ENCODE data around the gene OR2T4. TPM values are rescaled to one million over a fixed set of nuclear protein-coding genes. Genes with fewer than 3 reads are reported as not detected.

Gene OR2T4
- total RNA-seq, 1 donor from 2014 or later, result not detected

GRCh38 chr1:248404024-248404423 lies 42.6 kb downstream of the OR2T4 start:
- H3K27me3 Mint-ChIP-seq (ENCODE audit: unreplicated experiment), result no peaks in the 10 kb centered on the region

GRCh38 chr1:248406721-248407692 lies 45.5 kb downstream of the OR2T4 start:
- Mint-ChIP-seq H3K27ac (ENCODE audit: unreplicated experiment) (no peak overlapping the region), H3K9me3 (ENCODE audit: unreplicated experiment) (peaks cover 50% of the 10 kb centered on the region), H3K27me3 (ENCODE audit: unreplicated experiment) (no peaks in the 10 kb centered on the region), H3K4me3 (ENCODE audit: unreplicated experiment) (no peak overlapping the region), H3K4me1 (ENCODE audit: unreplicated experiment) (no peaks in the 10 kb centered on the region), H3K36me3 (ENCODE audit: unreplicated experiment) (no peaks in the 10 kb centered on the region)
- DNase-seq (ENCODE audit: extremely low spot score, unreplicated experiment), result no peak
- no peak for TF ChIP-seq CTCF (IDR thresholded peaks at IDR 0.05)

More at GRCh38 chr1:248404024-248404423, 42.6 kb downstream of the OR2T4 start:
- no peak for DNase-seq (ENCODE audit: extremely low spot score, unreplicated experiment)
- no peak overlapping the region for H3K27ac Mint-ChIP-seq (ENCODE audit: unreplicated experiment)
- H3K9me3 Mint-ChIP-seq (ENCODE audit: unreplicated experiment), result peaks cover 36% of the 10 kb centered on the region
- no peak overlapping the region for H3K4me3 Mint-ChIP-seq (ENCODE audit: unreplicated experiment)
- H3K36me3 Mint-ChIP-seq (ENCODE audit: unreplicated experiment), result no peaks in the 10 kb centered on the region
- TF ChIP-seq CTCF (IDR thresholded peaks at IDR 0.05), result no peak
- H3K4me1 Mint-ChIP-seq (ENCODE audit: unreplicated experiment), result no peaks in the 10 kb centered on the region

Other genes starting within 250 kb of the OR2T4 start
- gene OR2M5, start 216.5 kb upstream of the OR2T4 start, total RNA-seq, result not detected in 2 replicates
- gene OR2M2, start 186.8 kb upstream of the OR2T4 start, total RNA-seq, result not detected in 2 replicates
- gene OR2M3, start 164.4 kb upstream of the OR2T4 start, total RNA-seq, result not detected in 2 replicates
- not detected in 2 replicates for gene OR2M4, start 130.2 kb upstream of the OR2T4 start, total RNA-seq
- not detected in 2 replicates for gene OR2T33, start 83.7 kb upstream of the OR2T4 start, total RNA-seq
- not detected in 2 replicates for gene OR2T12, start 58.2 kb upstream of the OR2T4 start, total RNA-seq
- gene OR2M7, start 37.1 kb upstream of the OR2T4 start, total RNA-seq, result not detected in 2 replicates
- gene OR14C36, start 12.9 kb upstream of the OR2T4 start, total RNA-seq, result not detected in 2 replicates
- not detected in 2 replicates for gene OR2T6, start 14.1 kb downstream of the OR2T4 start, total RNA-seq
- not detected in 2 replicates for gene OR2T1, start 41.4 kb downstream of the OR2T4 start, total RNA-seq
- gene OR2T2, start 84.0 kb downstream of the OR2T4 start, total RNA-seq, result not detected in 2 replicates
- not detected in 2 replicates for gene OR2T3, start 111.7 kb downstream of the OR2T4 start, total RNA-seq
- gene OR2T5, start 126.9 kb downstream of the OR2T4 start, total RNA-seq, result not detected in 2 replicates
- gene OR2G6, start 146.4 kb downstream of the OR2T4 start, total RNA-seq, result not detected in 2 replicates
- gene OR2T29, start 201.1 kb downstream of the OR2T4 start, total RNA-seq, result not detected in 2 replicates
- not detected in 2 replicates for gene OR2T34, start 213.1 kb downstream of the OR2T4 start, total RNA-seq
- not detected in 2 replicates for gene OR2T10, start 236.0 kb downstream of the OR2T4 start, total RNA-seq

Data from osteocyte (in vitro differentiated cells).